Activated gamma-delta T cell treated with Interleukin-2 at 50 U/mL for 16 hours (primary cell): ENCODE results near the gene TBC1D2B.

Experiments
- DNase-seq: peaks from one replicate; pipeline ENCODE4 v3.0.0-alpha.2; 2020

The TBC1D2B gene

GRCh38 chr15:78077053-78077870 is at the start of gene TBC1D2B:
Gene TBC1D2B (minus strand): TSS chr15:78077711. CDS start chr15:78077652, 59 bp downstream.
- DNase-seq = peak; percentile 64

- no peak for DNase-seq
These were observed 47.8 kb upstream of the TBC1D2B start for GRCh38 chr15:78125267-78125666.

- DNase-seq = no peak
These were observed 43.0 kb upstream of the TBC1D2B start for GRCh38 chr15:78120523-78120922.

GRCh38 chr15:78112551-78112950 is 35.0 kb upstream of the TBC1D2B start:
- DNase-seq = no peak

GRCh38 chr15:78111788-78112187 is 34.3 kb upstream of the TBC1D2B start:
- no peak for DNase-seq

GRCh38 chr15:78110916-78111475 is 33.5 kb upstream of the TBC1D2B start:
- DNase-seq = no peak

- DNase-seq = no peak
These were observed 32.6 kb upstream of the TBC1D2B start for GRCh38 chr15:78110096-78110495.

GRCh38 chr15:78109156-78109555 is 31.6 kb upstream of the TBC1D2B start:
- DNase-seq = no peak

GRCh38 chr15:78108300-78109084 is 31.0 kb upstream of the TBC1D2B start:
- peak; percentile 84 for DNase-seq

- DNase-seq = no peak
These were observed 30.0 kb upstream of the TBC1D2B start for GRCh38 chr15:78107471-78107870.

GRCh38 chr15:78105476-78106241 is 28.1 kb upstream of the TBC1D2B start:
- no peak for DNase-seq

GRCh38 chr15:78104566-78105475 is 27.3 kb upstream of the TBC1D2B start:
- DNase-seq = no peak

GRCh38 chr15:78104119-78104479 is 26.6 kb upstream of the TBC1D2B start:
- DNase-seq = no peak

- peak; percentile 64 for DNase-seq
These were observed 26.1 kb upstream of the TBC1D2B start for GRCh38 chr15:78103406-78104118.

- DNase-seq = no peak
These were observed 25.2 kb upstream of the TBC1D2B start for GRCh38 chr15:78102741-78103140.

- no peak for DNase-seq
These were observed 24.7 kb upstream of the TBC1D2B start for GRCh38 chr15:78102211-78102610.

- no peak for DNase-seq
These were observed 24.1 kb upstream of the TBC1D2B start for GRCh38 chr15:78101423-78102105.

- DNase-seq = no peak
These were observed 23.4 kb upstream of the TBC1D2B start for GRCh38 chr15:78100886-78101285.

GRCh38 chr15:78098131-78098755 is 20.7 kb upstream of the TBC1D2B start:
- no peak for DNase-seq

- DNase-seq = no peak
These were observed 20.2 kb upstream of the TBC1D2B start for GRCh38 chr15:78097667-78098066.
